Ishikawa (cell line): ENCODE measurements around the gene HSD11B1L.

ENCODE experiments used
- CEBPB ChIP-seq: IDR thresholded peaks from 2 replicates; pipeline ENCODE4 v1.6.1; 2012
- EGR1 ChIP-seq: IDR thresholded peaks from 2 replicates; pipeline ENCODE4 v1.6.1; 2012
- RAD21 ChIP-seq: IDR thresholded peaks from 2 replicates; pipeline ENCODE4 v1.6.1; 2012; ENCODE audit warnings: low read depth
- REST ChIP-seq: IDR thresholded peaks from 2 replicates; pipeline ENCODE4 v1.6.1; 2012; ENCODE audit warnings: low read depth, mild to moderate bottlenecking
- TCF12 ChIP-seq: IDR thresholded peaks from 2 replicates; pipeline ENCODE4 v1.6.1; 2012; ENCODE audit warnings: low read depth
- TEAD4 ChIP-seq: IDR thresholded peaks from 2 replicates; pipeline ENCODE4 v1.6.1; 2012
- TF ChIP-seq, protein P1 (sequence below): IDR thresholded peaks from 2 replicates; pipeline ENCODE4 v1.6.1; 2012

DNA sequence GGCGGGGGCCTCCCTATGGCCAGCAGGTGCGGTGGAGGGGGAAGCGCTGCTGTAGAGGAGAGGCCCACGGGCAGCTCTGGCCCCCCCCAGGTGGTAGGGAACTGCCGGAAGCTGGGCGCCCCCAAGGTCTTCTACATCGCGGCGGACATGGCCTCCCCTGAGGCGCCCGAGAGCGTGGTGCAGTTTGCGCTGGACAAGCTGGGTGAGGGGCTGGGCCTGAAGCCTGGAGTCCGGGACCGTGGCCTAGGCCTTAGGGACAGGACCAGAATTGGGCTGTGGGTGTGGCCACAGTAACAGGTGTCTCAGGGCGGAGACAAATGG lies 5.5 kb downstream of the HSD11B1L start:
- TF ChIP-seq EGR1 = no peak
- TF ChIP-seq TEAD4 = no peak
- TF ChIP-seq RAD21 = no peak
- TF ChIP-seq, protein P1, sequence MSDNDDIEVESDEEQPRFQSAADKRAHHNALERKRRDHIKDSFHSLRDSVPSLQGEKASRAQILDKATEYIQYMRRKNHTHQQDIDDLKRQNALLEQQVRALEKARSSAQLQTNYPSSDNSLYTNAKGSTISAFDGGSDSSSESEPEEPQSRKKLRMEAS = no peak
- TF ChIP-seq CEBPB = no peak
- no peak for TF ChIP-seq TCF12
- TF ChIP-seq REST = no peak
